ENCODE measurements around the gene IL24.

DNA sequence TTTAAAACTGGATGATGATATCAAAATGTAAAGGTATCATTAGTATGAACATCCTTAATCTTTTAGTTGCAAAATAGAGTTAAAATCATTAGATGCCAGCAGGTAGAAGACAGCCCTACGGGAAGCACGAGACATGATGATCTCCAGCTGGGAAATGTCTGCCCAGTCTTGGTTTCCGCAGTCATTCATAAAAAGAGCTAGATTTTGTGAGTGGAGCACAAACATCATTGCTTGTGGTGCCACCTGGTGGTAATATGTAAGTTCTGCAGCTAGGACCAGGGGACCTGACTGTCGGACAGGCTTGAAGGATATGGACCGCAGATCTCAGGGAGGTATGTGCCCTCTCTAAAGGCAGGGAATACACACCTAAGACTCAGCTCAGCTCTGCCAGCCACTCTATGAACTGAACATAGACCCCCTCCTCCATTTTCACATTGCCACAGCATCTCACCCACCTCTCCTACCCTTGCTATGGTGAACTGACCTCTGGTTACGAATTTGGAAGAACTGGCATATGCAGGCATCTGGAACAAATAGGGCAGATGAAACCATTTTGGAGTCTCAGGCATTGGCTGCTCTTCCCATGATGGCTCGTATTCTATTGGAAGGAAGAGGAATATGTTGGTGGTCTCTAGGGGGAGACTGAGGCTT is 15.3 kb downstream of the IL24 start:
- TF ChIP-seq, protein P1, sequence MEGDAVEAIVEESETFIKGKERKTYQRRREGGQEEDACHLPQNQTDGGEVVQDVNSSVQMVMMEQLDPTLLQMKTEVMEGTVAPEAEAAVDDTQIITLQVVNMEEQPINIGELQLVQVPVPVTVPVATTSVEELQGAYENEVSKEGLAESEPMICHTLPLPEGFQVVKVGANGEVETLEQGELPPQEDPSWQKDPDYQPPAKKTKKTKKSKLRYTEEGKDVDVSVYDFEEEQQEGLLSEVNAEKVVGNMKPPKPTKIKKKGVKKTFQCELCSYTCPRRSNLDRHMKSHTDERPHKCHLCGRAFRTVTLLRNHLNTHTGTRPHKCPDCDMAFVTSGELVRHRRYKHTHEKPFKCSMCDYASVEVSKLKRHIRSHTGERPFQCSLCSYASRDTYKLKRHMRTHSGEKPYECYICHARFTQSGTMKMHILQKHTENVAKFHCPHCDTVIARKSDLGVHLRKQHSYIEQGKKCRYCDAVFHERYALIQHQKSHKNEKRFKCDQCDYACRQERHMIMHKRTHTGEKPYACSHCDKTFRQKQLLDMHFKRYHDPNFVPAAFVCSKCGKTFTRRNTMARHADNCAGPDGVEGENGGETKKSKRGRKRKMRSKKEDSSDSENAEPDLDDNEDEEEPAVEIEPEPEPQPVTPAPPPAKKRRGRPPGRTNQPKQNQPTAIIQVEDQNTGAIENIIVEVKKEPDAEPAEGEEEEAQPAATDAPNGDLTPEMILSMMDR (IDR thresholded peaks at IDR 0.05) = peak; percentile 84 to 91 (median 88)
- TF ChIP-seq POLR2AphosphoS5 (IDR thresholded peaks at IDR 0.05) = no peak

All from upper lobe of left lung (tissue), 4 donors.